Measurements from ENCODE around the gene FGF14. TPM values are rescaled to one million over a fixed set of nuclear protein-coding genes. Genes with fewer than 3 reads are reported as not detected.

FGF14 gene
- total RNA-seq, 4 donors from 2014 or later, result 0.04 to 1.4 (median 0.38) TPM

DNA sequence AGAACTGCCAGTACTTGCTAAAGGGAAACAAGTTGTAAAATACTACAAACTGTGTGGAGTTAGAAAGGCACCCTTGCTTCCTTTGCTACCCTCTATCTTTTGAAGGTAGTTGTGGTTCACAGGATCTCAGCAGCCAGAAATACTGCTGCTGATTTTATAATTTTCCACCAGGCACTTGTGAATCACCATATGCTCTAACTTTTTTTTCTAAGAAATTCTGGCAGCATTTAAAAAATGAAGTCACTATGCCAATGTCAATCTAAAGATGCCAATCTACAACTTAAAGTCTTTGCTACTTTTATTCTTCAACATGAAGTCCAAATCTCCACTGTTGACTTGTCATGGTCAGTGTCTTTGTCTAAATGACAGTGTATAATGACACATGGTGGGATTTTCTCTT lies 621.6 kb downstream of the FGF14 start:
- no peak for DNase-seq
- no peaks in the 10 kb centered on the region for H3K27me3 ChIP-seq
- no peaks in the 10 kb centered on the region for H3K4me1 ChIP-seq
- no peak for TF ChIP-seq CTCF (IDR thresholded peaks at IDR 0.05)
- no peak for TF ChIP-seq POLR2A (IDR thresholded peaks at IDR 0.05)
- no peak overlapping the region for H3K4me3 ChIP-seq (replicated peaks in 1 of 3)
- intact Hi-C loops (cut with DNase I), result no loop called here
- H3K27ac ChIP-seq, result no peak overlapping the region
- H3K9me3 ChIP-seq, result no peaks in the 10 kb centered on the region
- no peaks in the 10 kb centered on the region for H3K36me3 ChIP-seq

DNA sequence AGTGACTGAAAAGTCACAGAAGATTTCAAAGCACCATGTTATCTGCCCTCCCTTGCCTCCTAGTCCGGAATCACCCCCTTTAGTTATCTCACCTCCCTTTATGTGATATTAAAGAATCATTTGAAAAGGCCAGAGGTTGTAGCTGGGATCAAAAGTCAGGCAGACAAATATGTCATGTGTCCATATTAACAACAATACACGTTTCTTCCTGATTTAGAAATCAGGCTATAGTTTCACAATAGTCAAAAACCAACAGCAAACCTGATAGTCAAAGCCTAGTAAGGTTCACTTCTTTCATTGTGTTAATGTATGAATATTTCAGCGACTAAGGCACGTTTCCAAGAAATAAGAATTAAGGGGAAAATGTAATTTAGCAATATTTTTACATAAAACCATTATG lies 622.7 kb downstream of the FGF14 start:
- H3K27ac ChIP-seq, result no peak overlapping the region
- no peak overlapping the region for H3K4me3 ChIP-seq (replicated peaks in 1 of 3)
- TF ChIP-seq CTCF (IDR thresholded peaks at IDR 0.05), result no peak
- DNase-seq, result no peak
- no peaks in the 10 kb centered on the region for H3K27me3 ChIP-seq
- H3K4me1 ChIP-seq, result no peaks in the 10 kb centered on the region
- no peaks in the 10 kb centered on the region for H3K9me3 ChIP-seq
- intact Hi-C loops (cut with DNase I), result no loop called here
- no peaks in the 10 kb centered on the region for H3K36me3 ChIP-seq
- 81 to 82% methylated on average over 4 of the region's 4 CpGs for WGBS, 2 donors

DNA sequence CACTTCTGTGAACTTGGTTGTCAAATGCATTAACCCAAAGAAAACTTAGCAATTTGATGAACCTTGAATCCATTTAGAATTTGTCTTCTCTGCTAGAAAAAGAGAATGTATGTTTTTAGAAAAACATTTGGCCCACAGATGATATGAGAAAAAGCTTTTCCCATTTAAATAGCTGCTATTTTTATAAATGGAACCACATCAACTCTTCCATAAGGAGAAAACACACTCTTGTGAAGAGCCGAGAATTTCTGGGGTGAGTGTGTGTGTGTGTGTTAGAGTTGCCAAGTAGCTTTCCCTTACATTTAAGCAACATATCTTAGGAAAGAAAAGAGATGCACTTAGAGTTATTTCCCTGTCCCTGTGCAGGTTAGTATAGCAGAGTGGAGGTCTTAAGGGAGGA lies 626.6 kb downstream of the FGF14 start:
- no peaks in the 10 kb centered on the region for H3K36me3 ChIP-seq
- H3K4me3 ChIP-seq (replicated peaks in 1 of 3), result no peak overlapping the region
- TF ChIP-seq POLR2A (IDR thresholded peaks at IDR 0.05), result no peak
- no peak for TF ChIP-seq CTCF (IDR thresholded peaks at IDR 0.05)
- no peak overlapping the region for H3K27ac ChIP-seq
- no peaks in the 10 kb centered on the region for H3K9me3 ChIP-seq
- no peaks in the 10 kb centered on the region for H3K27me3 ChIP-seq
- DNase-seq, result no peak
- no peaks in the 10 kb centered on the region for H3K4me1 ChIP-seq
- intact Hi-C loops (cut with DNase I), result no loop called here
- 75 to 76% methylated on average over 1 of the region's 1 CpG for WGBS, 2 donors

DNA sequence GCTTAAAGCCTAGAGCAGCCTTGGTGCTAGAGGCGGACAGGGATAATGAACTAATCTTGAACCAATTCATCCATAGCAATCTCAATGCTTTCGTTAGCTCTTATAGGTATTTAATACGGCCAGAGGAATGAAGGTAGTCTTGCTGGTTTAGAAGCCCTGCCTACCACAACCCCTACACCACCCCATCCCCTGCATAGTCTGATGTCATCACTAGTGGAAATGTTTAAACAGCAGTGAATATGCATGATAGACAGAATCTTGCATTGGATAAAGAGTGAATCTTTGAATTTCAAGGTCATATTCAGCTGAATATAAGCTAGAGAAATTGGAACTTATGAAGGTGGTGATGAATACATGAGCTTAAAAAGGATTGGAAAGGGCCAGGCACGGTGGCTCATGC lies 627.5 kb downstream of the FGF14 start:
- intact Hi-C loops (cut with DNase I), result no loop called here
- Histone ChIP-seq H3K27ac (no peak overlapping the region), H3K4me3 (replicated peaks in 1 of 3) (no peak overlapping the region), H3K9me3 (no peaks in the 10 kb centered on the region), H3K36me3 (no peaks in the 10 kb centered on the region), H3K4me1 (no peaks in the 10 kb centered on the region), H3K27me3 (no peaks in the 10 kb centered on the region)
- no peak for DNase-seq
- TF ChIP-seq CTCF (IDR thresholded peaks at IDR 0.05) (no peak), POLR2A (IDR thresholded peaks at IDR 0.05) (no peak)
- WGBS, 2 donors, result 82 to 86% methylated on average over 4 of the region's 4 CpGs

- Histone ChIP-seq H3K4me1 (no peaks in the 10 kb centered on the region), H3K36me3 (no peaks in the 10 kb centered on the region), H3K27ac (no peak overlapping the region), H3K27me3 (no peaks in the 10 kb centered on the region), H3K9me3 (no peaks in the 10 kb centered on the region), H3K4me3 (replicated peaks in 1 of 3) (no peak overlapping the region)
- TF ChIP-seq POLR2A (IDR thresholded peaks at IDR 0.05) (no peak), CTCF (IDR thresholded peaks at IDR 0.05) (no peak)
- intact Hi-C loops (cut with DNase I), result no loop called here
- no peak for DNase-seq
- WGBS, 2 donors, result 77 to 78% methylated on average over 2 of the region's 2 CpGs
These were observed 628.8 kb downstream of the FGF14 start for GRCh38 chr13:101773062-101773461.
